HL-60 (cell line): ENCODE data around the gene NHSL2.
"Not testable (repeated sequence)": the region's sequence is repeated elsewhere in the genome, so short reads cannot be mapped to it uniquely, and the experiment has no call there.

Source experiments
- DNase-seq, 2 experiments: peaks; one replicate each; pipeline ENCODE4 v3.0.0-alpha.2; 2010 to 2020; ENCODE audit warnings: low read depth in 1 of 2, low spot score in 1 of 2
- H3K27ac ChIP-seq: fragments of 250-450 bp; sonication (Bioruptor Pico); replicated peaks from 2 replicates; pipeline ENCODE4 v1.5.1; 2020; ENCODE audit warnings: mild to moderate bottlenecking, moderate library complexity
- H3K27me3 ChIP-seq: fragments of 250-450 bp; sonication (Bioruptor Pico); 2 replicates; pipeline ENCODE4 v1.5.1; 2021; ENCODE audit warnings: mild to moderate bottlenecking, moderate library complexity; ENCODE audit not compliant: insufficient read depth, poor library complexity, severe bottlenecking
- H3K4me3 ChIP-seq: replicated peaks from 2 replicates; pipeline ENCODE4 v1.5.1; 2011; ENCODE audit warnings: mild to moderate bottlenecking, control low read depth, low read length; ENCODE audit not compliant: insufficient read depth
- GABPA ChIP-seq: IDR thresholded peaks from 2 replicates; pipeline ENCODE4 v1.6.1; 2012; ENCODE audit warnings: low read depth
- POLR2AphosphoS5 ChIP-seq: IDR thresholded peaks from 2 replicates; pipeline ENCODE4 v1.6.1; 2012; ENCODE audit warnings: low read depth
- SPI1 ChIP-seq: IDR thresholded peaks from 2 replicates; pipeline ENCODE4 v1.6.1; 2012; ENCODE audit warnings: low read depth, mild to moderate bottlenecking, borderline replicate concordance
- TF ChIP-seq, protein P1 (sequence below): IDR thresholded peaks from 2 replicates; pipeline ENCODE4 v1.6.1; 2012; ENCODE audit warnings: low read depth; ENCODE audit not compliant: insufficient replicate concordance
- TF ChIP-seq, protein P2 (sequence below): IDR thresholded peaks from one replicate; pipeline ENCODE4 v1.5.1; 2011; ENCODE audit warnings: low read length, control low read depth, inconsistent platforms; ENCODE audit not compliant: insufficient read depth

NHSL2 gene

DNA sequence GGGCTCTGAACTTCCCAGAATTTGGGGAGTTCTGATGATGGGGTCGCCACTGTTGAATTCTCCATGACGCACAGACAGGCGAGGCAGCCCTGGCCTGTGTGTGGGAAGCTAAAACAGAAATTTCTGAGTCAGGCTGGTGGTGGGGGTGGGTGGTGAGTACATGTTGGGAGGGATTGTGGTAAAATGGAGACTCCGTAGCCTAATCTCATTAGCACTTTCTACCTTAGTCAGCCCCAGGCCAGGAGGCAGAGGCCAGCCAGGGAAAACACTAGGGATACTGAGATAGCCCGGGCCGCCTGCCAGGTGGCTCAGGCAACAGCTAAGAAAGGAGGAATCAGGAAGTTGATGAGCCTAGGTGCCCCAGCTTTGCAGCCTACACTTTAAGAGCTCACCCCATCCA lies 39.3 kb upstream of the NHSL2 start:
- DNase-seq, result no peak
- Histone ChIP-seq H3K4me3 (no peak overlapping the region), H3K27ac (no peak overlapping the region), H3K27me3 (no peaks in the 10 kb centered on the region)
- TF ChIP-seq, protein P1, sequence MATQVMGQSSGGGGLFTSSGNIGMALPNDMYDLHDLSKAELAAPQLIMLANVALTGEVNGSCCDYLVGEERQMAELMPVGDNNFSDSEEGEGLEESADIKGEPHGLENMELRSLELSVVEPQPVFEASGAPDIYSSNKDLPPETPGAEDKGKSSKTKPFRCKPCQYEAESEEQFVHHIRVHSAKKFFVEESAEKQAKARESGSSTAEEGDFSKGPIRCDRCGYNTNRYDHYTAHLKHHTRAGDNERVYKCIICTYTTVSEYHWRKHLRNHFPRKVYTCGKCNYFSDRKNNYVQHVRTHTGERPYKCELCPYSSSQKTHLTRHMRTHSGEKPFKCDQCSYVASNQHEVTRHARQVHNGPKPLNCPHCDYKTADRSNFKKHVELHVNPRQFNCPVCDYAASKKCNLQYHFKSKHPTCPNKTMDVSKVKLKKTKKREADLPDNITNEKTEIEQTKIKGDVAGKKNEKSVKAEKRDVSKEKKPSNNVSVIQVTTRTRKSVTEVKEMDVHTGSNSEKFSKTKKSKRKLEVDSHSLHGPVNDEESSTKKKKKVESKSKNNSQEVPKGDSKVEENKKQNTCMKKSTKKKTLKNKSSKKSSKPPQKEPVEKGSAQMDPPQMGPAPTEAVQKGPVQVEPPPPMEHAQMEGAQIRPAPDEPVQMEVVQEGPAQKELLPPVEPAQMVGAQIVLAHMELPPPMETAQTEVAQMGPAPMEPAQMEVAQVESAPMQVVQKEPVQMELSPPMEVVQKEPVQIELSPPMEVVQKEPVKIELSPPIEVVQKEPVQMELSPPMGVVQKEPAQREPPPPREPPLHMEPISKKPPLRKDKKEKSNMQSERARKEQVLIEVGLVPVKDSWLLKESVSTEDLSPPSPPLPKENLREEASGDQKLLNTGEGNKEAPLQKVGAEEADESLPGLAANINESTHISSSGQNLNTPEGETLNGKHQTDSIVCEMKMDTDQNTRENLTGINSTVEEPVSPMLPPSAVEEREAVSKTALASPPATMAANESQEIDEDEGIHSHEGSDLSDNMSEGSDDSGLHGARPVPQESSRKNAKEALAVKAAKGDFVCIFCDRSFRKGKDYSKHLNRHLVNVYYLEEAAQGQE, result no peak
- TF ChIP-seq GABPA (no peak), SPI1 (no peak), POLR2AphosphoS5 (no peak)
- TF ChIP-seq, protein P2, sequence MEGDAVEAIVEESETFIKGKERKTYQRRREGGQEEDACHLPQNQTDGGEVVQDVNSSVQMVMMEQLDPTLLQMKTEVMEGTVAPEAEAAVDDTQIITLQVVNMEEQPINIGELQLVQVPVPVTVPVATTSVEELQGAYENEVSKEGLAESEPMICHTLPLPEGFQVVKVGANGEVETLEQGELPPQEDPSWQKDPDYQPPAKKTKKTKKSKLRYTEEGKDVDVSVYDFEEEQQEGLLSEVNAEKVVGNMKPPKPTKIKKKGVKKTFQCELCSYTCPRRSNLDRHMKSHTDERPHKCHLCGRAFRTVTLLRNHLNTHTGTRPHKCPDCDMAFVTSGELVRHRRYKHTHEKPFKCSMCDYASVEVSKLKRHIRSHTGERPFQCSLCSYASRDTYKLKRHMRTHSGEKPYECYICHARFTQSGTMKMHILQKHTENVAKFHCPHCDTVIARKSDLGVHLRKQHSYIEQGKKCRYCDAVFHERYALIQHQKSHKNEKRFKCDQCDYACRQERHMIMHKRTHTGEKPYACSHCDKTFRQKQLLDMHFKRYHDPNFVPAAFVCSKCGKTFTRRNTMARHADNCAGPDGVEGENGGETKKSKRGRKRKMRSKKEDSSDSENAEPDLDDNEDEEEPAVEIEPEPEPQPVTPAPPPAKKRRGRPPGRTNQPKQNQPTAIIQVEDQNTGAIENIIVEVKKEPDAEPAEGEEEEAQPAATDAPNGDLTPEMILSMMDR, result no peak

DNA sequence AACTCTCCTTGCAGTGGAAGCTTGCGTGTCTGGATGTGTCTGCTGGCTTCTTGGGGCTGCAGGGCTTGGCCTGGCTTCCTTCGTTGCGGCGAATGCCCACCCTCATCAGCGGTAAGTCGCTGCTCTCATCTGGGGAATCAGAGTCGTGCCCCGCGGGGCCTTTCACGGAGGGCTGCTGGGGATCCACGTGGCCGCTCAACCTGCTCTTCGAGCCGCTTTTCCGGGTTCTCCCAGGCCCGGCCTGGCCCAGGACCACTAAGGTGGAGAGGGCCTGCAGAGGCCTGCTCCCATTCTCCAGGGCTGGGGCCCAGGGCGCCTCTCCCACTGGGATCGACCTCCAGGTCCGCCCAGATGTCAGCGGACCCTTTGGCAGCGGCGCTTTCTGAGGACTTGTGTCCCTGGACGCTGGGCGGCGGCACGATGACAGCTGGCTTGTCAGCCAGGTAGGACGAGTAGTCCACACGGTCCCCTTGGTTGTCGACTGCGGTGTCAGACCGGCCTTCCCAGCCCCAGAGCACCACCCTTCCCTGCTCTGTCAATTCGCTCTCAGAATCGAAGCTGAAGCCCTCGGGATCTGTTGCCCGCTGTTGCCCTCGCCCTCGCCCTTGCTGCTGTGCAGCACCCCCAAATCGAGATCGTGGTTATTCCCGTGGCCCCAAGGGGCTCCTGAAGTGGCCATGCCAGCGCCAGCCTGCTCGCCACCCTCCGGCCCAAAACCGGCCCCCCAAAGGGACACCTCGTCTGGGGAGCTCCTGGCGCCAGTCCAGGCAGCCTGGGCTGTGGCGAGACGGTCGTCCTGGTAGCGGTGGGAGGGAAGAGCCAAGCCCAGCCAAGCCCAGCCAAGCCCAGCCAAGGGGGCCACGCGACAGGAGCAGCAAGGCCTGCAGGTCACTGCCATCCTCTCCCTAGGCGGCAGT lies 37.8 kb upstream of the NHSL2 start:
- Histone ChIP-seq H3K27me3 (no peaks in the 10 kb centered on the region), H3K4me3 (no peak overlapping the region), H3K27ac (no peak overlapping the region)
- DNase-seq, result no peak
- no peak for TF ChIP-seq SPI1
- TF ChIP-seq, protein P1, result no peak
- TF ChIP-seq GABPA, result no peak
- TF ChIP-seq POLR2AphosphoS5, result no peak
- TF ChIP-seq, protein P2, result no peak

- DNase-seq, result no peak
- Histone ChIP-seq H3K27ac (no peak overlapping the region), H3K27me3 (no peaks in the 10 kb centered on the region), H3K4me3 (no peak overlapping the region)
- TF ChIP-seq GABPA, result no peak
- TF ChIP-seq, protein P1, result no peak
- TF ChIP-seq, protein P2, result no peak
- TF ChIP-seq SPI1, result no peak
- no peak for TF ChIP-seq POLR2AphosphoS5
Measured at GRCh38 chrX:71873459-71873833, 37.2 kb upstream of the NHSL2 start.

- not testable (repeated sequence) for H3K27me3 ChIP-seq, DNase-seq, H3K27ac ChIP-seq, H3K4me3 ChIP-seq
Measured at GRCh38 chrX:71876841-71877240, 33.8 kb upstream of the NHSL2 start.
